H9 (cell line): ENCODE data around the gene ROR1. TPM values are rescaled to one million over a fixed set of nuclear protein-coding genes. Genes with fewer than 3 reads are reported as not detected.

Experiments used
- DNase-seq: peaks from one replicate; pipeline ENCODE4 v3.0.0-alpha.2; 2017
- H2AFZ ChIP-seq: one replicate; pipeline ENCODE4 v1.6.1; 2013; ENCODE audit warnings: mild to moderate bottlenecking, low read length, control low read depth, moderate library complexity
- H2AK5ac ChIP-seq: 2 replicates; pipeline ENCODE4 v1.6.1; 2013; ENCODE audit warnings: low read length, control low read depth, mixed read lengths; ENCODE audit not compliant: insufficient read length
- H2BK120ac ChIP-seq: one replicate; pipeline ENCODE4 v1.6.1; 2013; ENCODE audit warnings: low read depth, mild to moderate bottlenecking, low read length, control low read depth, inconsistent platforms; ENCODE audit not compliant: poor library complexity, severe bottlenecking
- H2BK12ac ChIP-seq: 2 replicates; pipeline ENCODE4 v1.6.1; 2013; ENCODE audit warnings: low read length, control low read depth, mixed read lengths, low read depth; ENCODE audit not compliant: insufficient read length
- H2BK15ac ChIP-seq: 2 replicates; pipeline ENCODE4 v1.6.1; 2013; ENCODE audit warnings: low read depth, low read length, control low read depth
- H2BK20ac ChIP-seq: one replicate; pipeline ENCODE4 v1.6.1; 2013; ENCODE audit warnings: low read depth, mild to moderate bottlenecking, low read length, control low read depth, inconsistent platforms; ENCODE audit not compliant: poor library complexity, severe bottlenecking
- H2BK5ac ChIP-seq: 2 replicates; pipeline ENCODE4 v1.6.1; 2013; ENCODE audit warnings: low read length, control low read depth, mixed read lengths; ENCODE audit not compliant: insufficient read length
- H3K14ac ChIP-seq: 2 replicates; pipeline ENCODE4 v1.6.1; 2013; ENCODE audit warnings: low read length, control low read depth; ENCODE audit not compliant: insufficient read depth
- H3K18ac ChIP-seq: 2 replicates; pipeline ENCODE4 v1.6.1; 2013; ENCODE audit warnings: low read depth, mild to moderate bottlenecking, mixed read lengths, low read length, control low read depth; ENCODE audit not compliant: insufficient read length
- H3K23ac ChIP-seq: 2 replicates; pipeline ENCODE4 v1.6.1; 2013; ENCODE audit warnings: low read length, control low read depth, mixed read lengths, low read depth; ENCODE audit not compliant: insufficient read length
- H3K23me2 ChIP-seq: 2 replicates; pipeline ENCODE4 v1.6.1; 2013; ENCODE audit warnings: low read depth, mild to moderate bottlenecking, mixed read lengths, low read length, control low read depth; ENCODE audit not compliant: insufficient read length, poor library complexity, severe bottlenecking
- H3K27ac ChIP-seq: 2 replicates; pipeline ENCODE4 v1.5.1; 2013; ENCODE audit warnings: low read length, control low read depth, mixed read lengths, low read depth; ENCODE audit not compliant: insufficient read length
- H3K27me3 ChIP-seq: 2 replicates; pipeline ENCODE4 v1.6.1; 2013; ENCODE audit warnings: low read length, control low read depth, inconsistent platforms; ENCODE audit not compliant: insufficient read depth
- H3K4ac ChIP-seq: 2 replicates; pipeline ENCODE4 v1.6.1; 2013; ENCODE audit warnings: low read depth, mild to moderate bottlenecking, control low read depth, inconsistent platforms, low read length, moderate library complexity
- H3K4me1 ChIP-seq: 2 replicates; pipeline ENCODE4 v1.6.1; 2013; ENCODE audit warnings: low read length, control low read depth, inconsistent platforms; ENCODE audit not compliant: insufficient read depth
- H3K4me2 ChIP-seq: 2 replicates; pipeline ENCODE4 v1.6.1; 2013; ENCODE audit warnings: low read length, control low read depth, mixed read lengths; ENCODE audit not compliant: insufficient read length, insufficient read depth
- H3K56ac ChIP-seq: 2 replicates; pipeline ENCODE4 v1.6.1; 2013; ENCODE audit warnings: low read depth, mild to moderate bottlenecking, mixed read lengths, low read length, control low read depth; ENCODE audit not compliant: insufficient read length
- H3K79me1 ChIP-seq: 2 replicates; pipeline ENCODE4 v1.6.1; 2013; ENCODE audit warnings: low read depth, mild to moderate bottlenecking, moderate library complexity, low read length, control low read depth, inconsistent platforms; ENCODE audit not compliant: insufficient read depth, poor library complexity, severe bottlenecking
- H3K79me2 ChIP-seq: 2 replicates; pipeline ENCODE4 v1.6.1; 2013; ENCODE audit warnings: low read length, control low read depth, inconsistent platforms; ENCODE audit not compliant: insufficient read depth
- H3K9ac ChIP-seq: 2 replicates; pipeline ENCODE4 v1.6.1; 2013; ENCODE audit warnings: low read length, control low read depth, mixed read lengths; ENCODE audit not compliant: insufficient read length; ENCODE audit errors: extremely low read depth
- H3K9me3 ChIP-seq: one replicate; pipeline ENCODE4 v1.6.1; 2013; ENCODE audit warnings: low read depth, low read length, inconsistent platforms; ENCODE audit not compliant: control insufficient read depth
- H3T11ph ChIP-seq: one replicate; pipeline ENCODE4 v1.6.1; 2013; ENCODE audit warnings: mild to moderate bottlenecking, low read length, control low read depth, inconsistent platforms
- H4K20me1 ChIP-seq: one replicate; pipeline ENCODE4 v1.6.1; 2013; ENCODE audit not compliant: control insufficient read depth, insufficient read length, insufficient read depth
- H4K5ac ChIP-seq: 2 replicates; pipeline ENCODE4 v1.6.1; 2013; ENCODE audit warnings: low read depth, mild to moderate bottlenecking, mixed read lengths, low read length, control low read depth; ENCODE audit not compliant: insufficient read length
- H4K8ac ChIP-seq: replicated peaks from 2 replicates; pipeline ENCODE4 v1.6.1; 2013; ENCODE audit warnings: low read length, control low read depth, mixed read lengths, low read depth; ENCODE audit not compliant: insufficient read length
- H4K91ac ChIP-seq: 2 replicates; pipeline ENCODE4 v1.6.1; 2013; ENCODE audit warnings: low read depth, mild to moderate bottlenecking, moderate library complexity, mixed read lengths, low read length, control low read depth; ENCODE audit not compliant: insufficient read length
- H3K27ac Mint-ChIP-seq, 3 experiments: 2 replicates in 2 of 3; 3 replicates in 1 of 3; pipeline ENCODE4 v1.8.0; 2020 to 2021; ENCODE audit warnings: mixed read lengths in 3 of 3, mild to moderate bottlenecking in 1 of 3, moderate library complexity in 1 of 3
- H3K27me3 Mint-ChIP-seq: 2 replicates; pipeline ENCODE4 v1.8.0; 2021; ENCODE audit warnings: low read depth, mild to moderate bottlenecking, moderate library complexity, mixed read lengths
- H3K36me3 Mint-ChIP-seq, 3 experiments: 2 replicates in 2 of 3; 3 replicates in 1 of 3; pipeline ENCODE4 v1.8.0; 2020 to 2021; ENCODE audit warnings: low read depth in 3 of 3, mixed read lengths in 3 of 3; ENCODE audit not compliant: insufficient read depth in 1 of 3
- H3K4me1 Mint-ChIP-seq, 2 experiments: 2 replicates each; pipeline ENCODE4 v1.8.0; 2020; ENCODE audit warnings: mixed read lengths in 2 of 2
- H3K4me3 Mint-ChIP-seq, 2 experiments: 2 replicates in 1 of 2; 3 replicates in 1 of 2; pipeline ENCODE4 v1.8.0; 2020 to 2021; ENCODE audit warnings: mild to moderate bottlenecking in 2 of 2, mixed read lengths in 2 of 2, moderate library complexity in 1 of 2
- H3K9me3 Mint-ChIP-seq, 2 experiments: 2 replicates in 1 of 2; 3 replicates in 1 of 2; pipeline ENCODE4 v1.8.0; 2020; ENCODE audit warnings: mild to moderate bottlenecking in 2 of 2, mixed read lengths in 2 of 2, moderate library complexity in 1 of 2
- CTCF ChIP-seq: fragments of 200-600 bp; sonication (generic); conservative IDR thresholded peaks from 3 replicates; pipeline ENCODE4 v1.8.0; 2021; ENCODE audit warnings: antibody characterized with exemption, mild to moderate bottlenecking
- WGBS: extraction: QIAGEN DNeasy Blood & Tissue Kit; methylation state at CpG from one replicate; pipeline ENCODE4 v1.1.7; 2013; ENCODE audit warnings: missing lambda C conversion rate, low lambda C conversion rate, mixed read lengths; ENCODE audit not compliant: insufficient read length; ENCODE audit errors: extremely low coverage; 5-methylcytosine and 5-hydroxymethylcytosine counted together
- total RNA-seq: library from RNA; stranded (reverse); gene quantifications from 2 replicates; pipeline ENCODE4 v1.2.1, GENCODE V29; 2021

Gene ROR1
- total RNA-seq, 1 experiment from 2014 or later: 75.9 TPM

DNA sequence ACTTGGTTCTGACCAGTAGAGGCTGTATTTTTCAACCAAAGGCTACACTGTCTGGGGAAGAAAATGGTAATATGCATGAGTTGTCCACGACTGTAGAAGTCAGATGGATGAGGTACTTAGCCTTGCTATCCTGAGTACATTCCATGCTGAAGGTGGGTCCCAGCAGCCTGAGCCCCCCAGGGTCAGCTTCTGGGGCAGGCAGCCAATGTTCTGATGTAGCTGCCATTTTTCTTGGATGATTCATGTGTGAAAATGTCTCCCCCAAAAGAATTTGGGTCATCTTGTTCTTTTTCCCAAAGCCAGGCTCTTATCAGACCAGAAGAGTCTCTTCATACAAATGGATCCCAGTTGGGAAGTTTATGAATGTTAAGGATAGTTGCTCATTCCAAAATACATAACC lies 257.4 kb downstream of the ROR1 start:
- Histone ChIP-seq H2AFZ (no peak overlapping the region), H3K18ac (no peak overlapping the region), H3K4me2 (no peak overlapping the region), H3K27me3 (no peaks in the 10 kb centered on the region), H4K5ac (no peak overlapping the region), H3K79me1 (peaks cover 11% of the 10 kb centered on the region), H2AK5ac (no peak overlapping the region), H4K8ac (no peak overlapping the region), H2BK120ac (no peak overlapping the region), H2BK15ac (no peak overlapping the region), H3K27ac (no peak overlapping the region), H2BK20ac (no peak overlapping the region), H3K23ac (no peak overlapping the region), H2BK12ac (no peak overlapping the region), H3K79me2 (no peaks in the 10 kb centered on the region), H3K9me3 (no peaks in the 10 kb centered on the region), H3K23me2 (no peaks in the 10 kb centered on the region), H2BK5ac (no peak overlapping the region), H3K14ac (no peak overlapping the region), H4K91ac (no peak overlapping the region), H3K4me1 (no peaks in the 10 kb centered on the region), H3K56ac (no peak overlapping the region), H3K4ac (no peak overlapping the region), H3K9ac (no peak overlapping the region), H3T11ph (no peak overlapping the region), H4K20me1 (no peaks in the 10 kb centered on the region)
- Mint-ChIP-seq H3K36me3 (peaks cover 24 to 42% (median 36%) of the 10 kb centered on the region in 3 experiments), H3K4me3 (no peak overlapping the region), H3K27me3 (no peaks in the 10 kb centered on the region), H3K27ac (no peak overlapping the region), H3K9me3 (peaks cover 6 to 8% of the 10 kb centered on the region in 2 experiments; a peak in 3 of 5 replicates), H3K4me1 (no peaks in the 10 kb centered on the region)
- TF ChIP-seq CTCF: no peak
- no peak for DNase-seq
- WGBS: no CpG with 5 or more reads among the region's 1 CpG
